Ovary (tissue), 9 donors: ENCODE data around the gene CWC27. TPM values are rescaled to one million over a fixed set of nuclear protein-coding genes. Genes with fewer than 3 reads are reported as not detected.

Source experiments
- DNase-seq, 5 donors: peaks; one replicate each; pipeline ENCODE4 v3.0.0-alpha.2; 2019 to 2020
- H3K27ac ChIP-seq, 2 donors: fragments of 200-600 bp; one replicate each; pipeline versions ENCODE4 v1.5.1 to v1.8.0; 2019 to 2022
- H3K27me3 ChIP-seq: fragments of 200-600 bp; one replicate; pipeline ENCODE4 v1.8.0; 2022
- H3K36me3 ChIP-seq: fragments of 200-600 bp; sonication (generic); one replicate; pipeline ENCODE4 v1.5.1; 2019
- H3K4me1 ChIP-seq: one replicate; pipeline ENCODE4 v1.8.1; 2013; ENCODE audit warnings: mild to moderate bottlenecking, moderate library complexity; ENCODE audit not compliant: insufficient read depth
- H3K4me3 ChIP-seq: fragments of 200-600 bp; sonication (generic); one replicate; pipeline ENCODE4 v1.5.1; 2017
- H3K9me3 ChIP-seq, 2 donors: fragments of 200-600 bp in 1 of 2; sonication (generic) in 1 of 2; one replicate each; pipeline versions ENCODE4 v1.5.1 to v1.8.1; 2013 to 2019; ENCODE audit warnings: mild to moderate bottlenecking in 1 of 2, moderate library complexity in 1 of 2
- CTCF ChIP-seq, 3 donors: fragments of 450-650 bp in 2 of 3; fragments of 200-600 bp in 1 of 3; IDR thresholded peaks; one replicate each; pipeline versions ENCODE4 v1.5.1 to v1.8.0; 2016 to 2022; ENCODE audit warnings: antibody characterized with exemption in 3 of 3, mild to moderate bottlenecking in 1 of 3
- EP300 ChIP-seq: sonication (generic); formaldehyde crosslinking; IDR thresholded peaks from one replicate; pipeline ENCODE4 v1.6.1; 2017; ENCODE audit warnings: antibody characterized with exemption
- POLR2A ChIP-seq: fragments of 450-650 bp; IDR thresholded peaks from one replicate; pipeline ENCODE4 v1.6.1; 2017; ENCODE audit warnings: antibody characterized with exemption, mild to moderate bottlenecking, moderate library complexity
- WGBS, 3 donors: extraction: QIAGEN DNeasy Blood & Tissue Kit in 1 of 3; methylation state at CpG; one replicate each; pipeline versions ENCODE4 v1.1.5 to v1.1.7; 2013 to 2017; 5-methylcytosine and 5-hydroxymethylcytosine counted together
- intact Hi-C, 4 donors: fragments of 100-400 bp; cut with DNase I; formaldehyde crosslinking; loops; one replicate each; pipeline versions ENCODE4 v1.11.0 to v1.15.1; 2022 to 2023
- polyA plus RNA-seq, 2 donors: library from polyadenylated mRNA; stranded (reverse); fragments of 200-250 nt in 1 of 2; fragments of 350-450 nt in 1 of 2; fragmentation: Illumina TruSeq in 1 of 2; extraction: RNeasy Lipid Tissue Mini Kit (QIAGEN cat#74804) in 1 of 2; gene quantifications; one replicate each; pipeline ENCODE4 v1.2.3, GENCODE V29; 2013 to 2014
- total RNA-seq, 7 donors: library from RNA; depleted of rRNA in 2 of 7; stranded (reverse); fragments of >200 nt in 2 of 7; fragmentation: NEBNext Ultra II Directional in 3 of 7; extraction: Animal tissue kit (Norgen Biotek cat#: 25700) in 3 of 7; gene quantifications; one replicate each; pipeline versions ENCODE4 v1.1.0 to v1.2.4, GENCODE V29; 2016 to 2023
- donor health status: DM: no; HTN: no; CAD: no; lungs with moderate emphysema.
- donor health status: DM: no; HTN: no; CAD: no.
- donor health status: Bipolar disorder and iron deficiency.
- donor health status: DM: yes; HTN: yes; CAD: no.
- donor health status: DM: no; HTN: no; CAD: no.
- donor health status: DM: yes; HTN: yes; CAD: no.

CWC27 gene
- total and polyA plus RNA-seq, 9 donors = 10.0 to 23.1 (median 18.9) TPM

DNA sequence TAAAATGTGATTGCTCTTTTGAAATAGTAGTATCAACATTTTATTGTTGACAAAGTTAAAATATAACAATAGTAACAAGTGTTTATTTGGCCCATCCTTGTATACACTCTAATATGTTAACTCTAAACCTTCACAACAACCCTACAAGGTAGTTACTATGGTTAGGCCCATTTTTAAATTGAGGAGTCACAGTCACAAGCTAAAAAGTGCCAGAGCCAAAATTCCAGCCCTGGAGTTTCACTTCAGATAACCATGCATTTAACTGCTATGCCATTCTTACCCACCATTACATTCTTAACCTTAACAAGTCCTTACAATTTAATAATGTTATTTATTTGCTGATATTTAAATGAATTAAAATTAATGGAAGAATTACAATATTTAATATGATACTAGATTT is 91.2 kb downstream of the CWC27 start:
- no peak for DNase-seq
- H3K36me3 ChIP-seq = no peaks in the 10 kb centered on the region
- TF ChIP-seq CTCF (IDR thresholded peaks at IDR 0.05) (no peak), POLR2A (no peak), EP300 (no peak)
- no peaks in the 10 kb centered on the region for H3K4me1 ChIP-seq
- intact Hi-C loops = no loop called here
- no peaks in the 10 kb centered on the region for H3K27me3 ChIP-seq
- no peak overlapping the region for H3K4me3 ChIP-seq
- H3K9me3 ChIP-seq = no peaks in the 10 kb centered on the region
- H3K27ac ChIP-seq = no peak overlapping the region

- no peaks in the 10 kb centered on the region for H3K9me3 ChIP-seq
- TF ChIP-seq POLR2A = no peak
- TF ChIP-seq EP300 = no peak
- TF ChIP-seq CTCF (IDR thresholded peaks at IDR 0.05) = no peak
- no peaks in the 10 kb centered on the region for H3K4me1 ChIP-seq
- no peaks in the 10 kb centered on the region for H3K36me3 ChIP-seq
- H3K27ac ChIP-seq = no peak overlapping the region
- H3K4me3 ChIP-seq = no peak overlapping the region
- intact Hi-C loops = no loop called here
- no peaks in the 10 kb centered on the region for H3K27me3 ChIP-seq
- DNase-seq = no peak
Measured at GRCh38 chr5:64861281-64861680, 92.6 kb downstream of the CWC27 start.

DNA sequence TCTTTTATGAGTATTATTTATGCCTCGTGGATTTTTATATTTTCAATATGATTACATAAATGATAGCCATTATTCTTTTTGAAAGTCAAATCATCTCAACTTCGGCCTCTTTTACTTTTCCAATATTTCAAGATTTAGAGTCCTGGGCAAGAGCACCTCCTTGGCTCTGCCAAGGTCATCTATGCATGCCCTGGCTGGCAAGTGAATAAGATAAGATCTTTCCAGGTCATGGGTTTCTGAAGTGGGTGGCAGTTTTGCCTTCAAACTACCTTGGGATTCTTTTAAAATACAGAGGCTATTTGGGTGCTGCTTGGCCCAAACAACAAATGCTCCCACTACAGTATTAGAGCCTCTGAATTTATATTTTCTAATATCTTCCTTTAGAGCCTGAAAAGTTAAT is 95.4 kb downstream of the CWC27 start:
- H3K27me3 ChIP-seq = no peaks in the 10 kb centered on the region
- 88 to 92% (median 92%) methylated on average over 2 of the region's 2 CpGs for WGBS, 3 donors
- no peak for DNase-seq
- no peak overlapping the region for H3K27ac ChIP-seq
- H3K36me3 ChIP-seq = no peaks in the 10 kb centered on the region
- intact Hi-C loops = no loop called here
- no peaks in the 10 kb centered on the region for H3K4me1 ChIP-seq
- no peaks in the 10 kb centered on the region for H3K9me3 ChIP-seq
- no peak overlapping the region for H3K4me3 ChIP-seq
- TF ChIP-seq EP300 (no peak), CTCF (IDR thresholded peaks at IDR 0.05) (no peak), POLR2A (no peak)

DNA sequence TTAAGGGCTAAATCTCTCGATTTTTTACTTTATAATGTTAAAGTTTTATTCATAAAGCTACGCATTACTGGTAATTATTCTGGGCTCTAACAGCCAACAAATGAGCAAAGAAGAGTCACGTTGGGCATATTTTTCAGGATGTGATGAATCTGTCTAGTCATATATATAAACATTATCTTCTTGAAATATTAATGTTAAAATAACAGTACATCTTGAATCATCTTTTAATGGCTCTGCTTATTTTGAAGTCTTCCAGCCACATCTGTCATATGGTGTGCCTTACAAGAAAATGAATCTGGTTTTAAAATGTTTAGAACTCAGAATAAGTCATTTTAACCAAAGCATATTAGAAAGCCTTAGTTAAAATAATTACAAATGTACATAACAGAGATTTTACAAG is 96.9 kb downstream of the CWC27 start:
- WGBS, 3 donors = 80 to 86% (median 85%) methylated on average over 3 of the region's 3 CpGs
- no peaks in the 10 kb centered on the region for H3K4me1 ChIP-seq
- no peak overlapping the region for H3K27ac ChIP-seq
- no peak overlapping the region for H3K4me3 ChIP-seq
- no peaks in the 10 kb centered on the region for H3K9me3 ChIP-seq
- no peaks in the 10 kb centered on the region for H3K36me3 ChIP-seq
- DNase-seq = no peak
- TF ChIP-seq CTCF (IDR thresholded peaks at IDR 0.05) = no peak
- no peak for TF ChIP-seq POLR2A
- TF ChIP-seq EP300 = no peak
- intact Hi-C loops = no loop called here
- no peaks in the 10 kb centered on the region for H3K27me3 ChIP-seq

GRCh38 chr5:64869419-64869818 is 100.7 kb downstream of the CWC27 start:
- no peak overlapping the region for H3K4me3 ChIP-seq
- no peaks in the 10 kb centered on the region for H3K36me3 ChIP-seq
- H3K27me3 ChIP-seq = no peaks in the 10 kb centered on the region
- intact Hi-C loops = no loop called here
- no peak for TF ChIP-seq CTCF (IDR thresholded peaks at IDR 0.05)
- TF ChIP-seq POLR2A = no peak
- no peak for TF ChIP-seq EP300
- no peaks in the 10 kb centered on the region for H3K9me3 ChIP-seq
- H3K4me1 ChIP-seq = no peaks in the 10 kb centered on the region
- no peak for DNase-seq
- H3K27ac ChIP-seq = no peak overlapping the region
- whole genome bisulfite sequencing, 3 donors = 70 to 83% (median 80%) methylated on average over 1 of the region's 1 CpG
